ENCODE data around the gene RAB15.

- TF ChIP-seq, protein P1, sequence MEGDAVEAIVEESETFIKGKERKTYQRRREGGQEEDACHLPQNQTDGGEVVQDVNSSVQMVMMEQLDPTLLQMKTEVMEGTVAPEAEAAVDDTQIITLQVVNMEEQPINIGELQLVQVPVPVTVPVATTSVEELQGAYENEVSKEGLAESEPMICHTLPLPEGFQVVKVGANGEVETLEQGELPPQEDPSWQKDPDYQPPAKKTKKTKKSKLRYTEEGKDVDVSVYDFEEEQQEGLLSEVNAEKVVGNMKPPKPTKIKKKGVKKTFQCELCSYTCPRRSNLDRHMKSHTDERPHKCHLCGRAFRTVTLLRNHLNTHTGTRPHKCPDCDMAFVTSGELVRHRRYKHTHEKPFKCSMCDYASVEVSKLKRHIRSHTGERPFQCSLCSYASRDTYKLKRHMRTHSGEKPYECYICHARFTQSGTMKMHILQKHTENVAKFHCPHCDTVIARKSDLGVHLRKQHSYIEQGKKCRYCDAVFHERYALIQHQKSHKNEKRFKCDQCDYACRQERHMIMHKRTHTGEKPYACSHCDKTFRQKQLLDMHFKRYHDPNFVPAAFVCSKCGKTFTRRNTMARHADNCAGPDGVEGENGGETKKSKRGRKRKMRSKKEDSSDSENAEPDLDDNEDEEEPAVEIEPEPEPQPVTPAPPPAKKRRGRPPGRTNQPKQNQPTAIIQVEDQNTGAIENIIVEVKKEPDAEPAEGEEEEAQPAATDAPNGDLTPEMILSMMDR (IDR thresholded peaks at IDR 0.05) = peak in 2 of 3 experiments; percentile 62 to 65
- TF ChIP-seq POLR2A (IDR thresholded peaks at IDR 0.05) = no peak
Measured at GRCh38 chr14:64983439-64984310, 11.5 kb upstream of the RAB15 start.
